HUDEP-2 (cell line): Measurements from ENCODE around the gene TUFT1.
A peak's percentile ranks its signal among the peaks of the same experiment; 100 is the strongest.
"Not testable (repeated sequence)": the region's sequence is repeated elsewhere in the genome, so short reads cannot be mapped to it uniquely, and the experiment has no call there.

Source experiments
- DNase-seq, 76 experiments: peaks; one replicate each; lab custom pipeline; 2025; ENCODE audit not compliant: unreplicated experiment in 76 of 76; lab: John Stamatoyannopoulos, UW

The TUFT1 gene

GRCh38 chr1:151613282-151613780 is 73.2 kb downstream of the TUFT1 start:
- peak in 1 of 76 experiments; percentile 4 for DNase-seq

- no peak for DNase-seq
Observed at GRCh38 chr1:151615711-151616504, 75.8 kb downstream of the TUFT1 start.

- no peak for DNase-seq
Observed at GRCh38 chr1:151616505-151616849, 76.4 kb downstream of the TUFT1 start.

- DNase-seq: no peak
Observed at GRCh38 chr1:151618003-151618402, 77.9 kb downstream of the TUFT1 start.

- no peak for DNase-seq
Observed at GRCh38 chr1:151618470-151618869, 78.4 kb downstream of the TUFT1 start.

- not testable (repeated sequence) for DNase-seq
Observed at GRCh38 chr1:151618996-151619395, 78.9 kb downstream of the TUFT1 start.

- DNase-seq: no peak
Observed at GRCh38 chr1:151619489-151620093, 79.5 kb downstream of the TUFT1 start.

GRCh38 chr1:151620286-151620685 is 80.2 kb downstream of the TUFT1 start:
- no peak for DNase-seq

GRCh38 chr1:151621351-151621750 is 81.2 kb downstream of the TUFT1 start:
- DNase-seq: no peak

GRCh38 chr1:151624783-151625182 is 84.7 kb downstream of the TUFT1 start:
- no peak for DNase-seq

- no peak for DNase-seq
Observed at GRCh38 chr1:151626740-151627334, 86.7 kb downstream of the TUFT1 start.

GRCh38 chr1:151629278-151629677 is 89.2 kb downstream of the TUFT1 start:
- DNase-seq: no peak
